Glutamatergic neuron (in vitro differentiated cells): ENCODE measurements around the gene STON1. TPM values are rescaled to one million over a fixed set of nuclear protein-coding genes. Genes with fewer than 3 reads are reported as not detected.
A peak's percentile ranks its signal among the peaks of the same experiment; 100 is the strongest.
"Not testable (repeated sequence)": the region's sequence is repeated elsewhere in the genome, so short reads cannot be mapped to it uniquely, and the experiment has no call there.

Experiments used
- DNase-seq: peaks from one replicate; pipeline ENCODE4 v3.0.0; 2022
- H3K27ac Mint-ChIP-seq: one replicate; pipeline ENCODE4 v1.8.0; 2020; ENCODE audit warnings: mild to moderate bottlenecking, mixed read lengths, inconsistent platforms; ENCODE audit not compliant: unreplicated experiment
- H3K27me3 Mint-ChIP-seq: one replicate; pipeline ENCODE4 v1.8.0; 2020; ENCODE audit warnings: mild to moderate bottlenecking, moderate library complexity, mixed read lengths, inconsistent platforms; ENCODE audit not compliant: unreplicated experiment
- H3K36me3 Mint-ChIP-seq: one replicate; pipeline ENCODE4 v1.8.0; 2020; ENCODE audit warnings: mild to moderate bottlenecking, mixed read lengths, inconsistent platforms; ENCODE audit not compliant: unreplicated experiment
- H3K4me1 Mint-ChIP-seq: one replicate; pipeline ENCODE4 v1.8.0; 2020; ENCODE audit warnings: mild to moderate bottlenecking, low read depth, mixed read lengths, inconsistent platforms; ENCODE audit not compliant: unreplicated experiment
- H3K4me3 Mint-ChIP-seq: one replicate; pipeline ENCODE4 v1.8.0; 2020; ENCODE audit warnings: mild to moderate bottlenecking, mixed read lengths, inconsistent platforms; ENCODE audit not compliant: unreplicated experiment
- H3K9me3 Mint-ChIP-seq: one replicate; pipeline ENCODE4 v1.8.0; 2020; ENCODE audit warnings: mild to moderate bottlenecking, moderate library complexity, mixed read lengths, inconsistent platforms; ENCODE audit not compliant: unreplicated experiment
- CTCF ChIP-seq: fragments of 200-600 bp; sonication (generic); IDR thresholded peaks from one replicate; pipeline ENCODE4 v1.5.0; 2021; ENCODE audit not compliant: partially characterized antibody, unreplicated experiment
- total RNA-seq: library from RNA; stranded (reverse); fragmentation: NEBNext Ultra II Directional; extraction: Animal tissue kit (Norgen Biotek cat#: 25700); gene quantifications from one replicate; pipeline ENCODE4 v1.2.1, GENCODE V29; 2021; ENCODE audit not compliant: unreplicated experiment

Gene STON1
- total RNA-seq, 1 donor from 2014 or later: 4.2 TPM

GRCh38 chr2:48588745-48589144 lies 58.8 kb downstream of the STON1 start:
- TF ChIP-seq CTCF: no peak
- Mint-ChIP-seq H3K4me3 (no peak overlapping the region), H3K27ac (no peak overlapping the region), H3K27me3 (peaks cover 1% of the 10 kb centered on the region), H3K4me1 (peaks cover 18% of the 10 kb centered on the region), H3K9me3 (peaks cover 2% of the 10 kb centered on the region), H3K36me3 (no peaks in the 10 kb centered on the region)
- no peak for DNase-seq

GRCh38 chr2:48589170-48589767 lies 59.3 kb downstream of the STON1 start:
- DNase-seq: peak; percentile 49
- Mint-ChIP-seq H3K4me1 (peaks cover 18% of the 10 kb centered on the region), H3K27ac (no peak overlapping the region)

GRCh38 chr2:48590017-48590416 lies 60.1 kb downstream of the STON1 start:
- Mint-ChIP-seq H3K4me1 (peaks cover 18% of the 10 kb centered on the region), H3K27me3 (peaks cover 1% of the 10 kb centered on the region), H3K9me3 (no peaks in the 10 kb centered on the region), H3K36me3 (no peaks in the 10 kb centered on the region), H3K4me3 (no peak overlapping the region), H3K27ac (peak overlapping the region; percentile 25)
- no peak for DNase-seq
- no peak for TF ChIP-seq CTCF

More at GRCh38 chr2:48589170-48589767, 59.3 kb downstream of the STON1 start:
- Mint-ChIP-seq H3K36me3 (no peaks in the 10 kb centered on the region), H3K4me3 (no peak overlapping the region), H3K9me3 (peaks cover 2% of the 10 kb centered on the region), H3K27me3 (peaks cover 1% of the 10 kb centered on the region)
- TF ChIP-seq CTCF: peak; percentile 89

- Mint-ChIP-seq H3K9me3 (no peaks in the 10 kb centered on the region), H3K4me1 (peaks cover 14% of the 10 kb centered on the region), H3K27me3 (no peaks in the 10 kb centered on the region), H3K36me3 (no peaks in the 10 kb centered on the region), H3K27ac (no peak overlapping the region), H3K4me3 (no peak overlapping the region)
- TF ChIP-seq CTCF: no peak
- DNase-seq: no peak
These were observed 62.1 kb downstream of the STON1 start for GRCh38 chr2:48592067-48592466.

- H3K4me1 Mint-ChIP-seq, H3K36me3 Mint-ChIP-seq, H3K9me3 Mint-ChIP-seq: not testable (repeated sequence)
These were observed 66.8 kb downstream of the STON1 start for GRCh38 chr2:48596751-48597150.

More at GRCh38 chr2:48596751-48597150, 66.8 kb downstream of the STON1 start:
- H3K27ac Mint-ChIP-seq, DNase-seq, H3K27me3 Mint-ChIP-seq, H3K4me3 Mint-ChIP-seq: not testable (repeated sequence)
